ENCODE results near the gene EYA4.

The EYA4 gene

DNA sequence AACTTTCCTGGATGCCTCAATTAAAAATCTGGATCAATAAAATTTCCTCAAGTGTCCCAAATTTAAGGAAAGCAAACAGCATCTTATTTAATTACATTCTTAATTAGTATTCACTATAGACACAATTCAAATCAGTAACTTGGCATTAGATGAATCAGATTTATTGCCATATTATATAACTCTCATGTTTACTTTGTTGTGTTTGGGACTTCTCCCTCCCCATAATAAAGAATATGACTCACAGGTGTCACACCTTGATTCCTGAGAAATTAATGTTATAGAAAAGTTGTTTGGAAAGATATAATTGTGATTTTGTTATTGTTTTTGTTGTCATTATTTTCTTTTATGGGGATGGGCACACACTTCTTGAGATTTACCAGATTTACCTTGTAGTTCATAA lies 18.4 kb downstream of the EYA4 start:
- Histone ChIP-seq H3K4me1 (ENCODE audit: control insufficient read depth, insufficient read depth, low read length, poor library complexity, severe bottlenecking) (no peaks in the 10 kb centered on the region), H3K27ac (ENCODE audit: low read depth, low read length, severe bottlenecking) (no peak overlapping the region), H3K9me3 (ENCODE audit: control insufficient read depth, low read length) (no peaks in the 10 kb centered on the region), H3K4me3 (ENCODE audit: extremely low read depth, insufficient read depth, low read length, poor library complexity, severe bottlenecking) (no peak overlapping the region), H3K36me3 (ENCODE audit: control insufficient read depth, insufficient read depth, low read length) (no peaks in the 10 kb centered on the region)

DNA sequence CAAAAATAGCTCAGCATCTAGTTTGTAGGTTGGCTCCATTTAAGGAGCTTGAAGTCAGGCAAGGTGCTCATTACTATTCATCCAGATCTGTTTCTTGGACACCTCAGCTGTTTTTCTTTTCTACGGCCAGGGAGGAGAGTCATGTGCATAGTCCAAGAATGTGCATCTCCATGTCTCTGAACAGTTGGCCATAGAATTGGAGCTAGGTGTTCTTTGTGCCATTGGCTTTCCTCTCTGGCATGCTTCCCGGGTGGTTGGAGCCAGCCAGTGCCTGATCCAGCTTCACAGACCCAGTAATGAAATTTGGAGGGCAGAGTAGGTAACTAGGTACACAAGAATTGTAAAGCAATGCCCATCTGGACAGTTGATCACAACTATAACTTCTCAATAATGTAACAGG lies 21.6 kb downstream of the EYA4 start:
- Histone ChIP-seq H3K4me1 (ENCODE audit: control insufficient read depth, insufficient read depth, low read length, poor library complexity, severe bottlenecking) (no peaks in the 10 kb centered on the region), H3K9me3 (ENCODE audit: control insufficient read depth, low read length) (no peaks in the 10 kb centered on the region), H3K4me3 (ENCODE audit: extremely low read depth, insufficient read depth, low read length, poor library complexity, severe bottlenecking) (no peak overlapping the region), H3K36me3 (ENCODE audit: control insufficient read depth, insufficient read depth, low read length) (no peaks in the 10 kb centered on the region), H3K27ac (ENCODE audit: low read depth, low read length, severe bottlenecking) (no peak overlapping the region)
- 100% methylated on average over 1 of the region's 2 CpGs for WGBS, 2 experiments (ENCODE audit: insufficient coverage in 2 of 2)

DNA sequence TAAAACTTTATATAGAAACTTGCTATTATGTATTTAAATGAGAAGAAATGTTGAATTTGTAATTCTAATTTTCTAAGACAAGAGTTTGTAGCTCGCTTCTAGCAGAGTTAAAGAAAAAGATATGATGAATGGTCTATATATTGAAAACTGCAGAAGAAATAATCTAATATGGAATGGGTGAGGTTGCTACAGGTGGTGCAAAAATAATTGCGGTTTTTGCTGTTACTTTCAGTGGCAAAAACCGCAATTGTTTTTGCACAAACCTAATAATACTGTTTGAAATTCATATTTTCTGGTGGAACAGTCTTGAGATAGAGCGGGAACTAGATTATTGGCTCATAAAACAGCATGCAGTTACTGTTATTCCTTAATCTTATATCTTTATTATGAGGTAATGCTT lies 23.9 kb downstream of the EYA4 start:
- Histone ChIP-seq H3K4me3 (ENCODE audit: extremely low read depth, insufficient read depth, low read length, poor library complexity, severe bottlenecking) (no peak overlapping the region), H3K36me3 (ENCODE audit: control insufficient read depth, insufficient read depth, low read length) (no peaks in the 10 kb centered on the region), H3K9me3 (ENCODE audit: control insufficient read depth, low read length) (no peaks in the 10 kb centered on the region), H3K4me1 (ENCODE audit: control insufficient read depth, insufficient read depth, low read length, poor library complexity, severe bottlenecking) (no peaks in the 10 kb centered on the region), H3K27ac (ENCODE audit: low read depth, low read length, severe bottlenecking) (no peak overlapping the region)
- 70 to 100% methylated on average over 1 of the region's 4 CpGs for WGBS, 2 experiments (ENCODE audit: insufficient coverage in 2 of 2)

DNA sequence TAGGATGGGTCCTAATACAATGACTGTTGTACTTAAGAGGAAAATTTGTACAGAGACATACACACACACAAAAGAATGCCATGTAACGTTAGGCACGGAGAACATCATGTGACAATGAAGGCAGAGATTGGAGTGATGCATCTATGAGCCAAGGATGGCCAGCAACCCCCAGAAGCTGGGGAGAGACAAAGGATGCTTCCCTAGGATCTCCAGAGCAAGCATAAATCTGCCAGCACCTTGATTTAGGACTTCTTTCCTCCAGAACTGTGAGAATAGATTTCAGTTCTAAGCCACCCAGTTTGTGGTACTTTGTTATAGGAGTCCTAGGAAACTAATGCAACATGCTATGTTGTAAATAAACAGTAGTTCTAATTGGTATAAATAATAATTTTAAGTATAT lies 25.0 kb downstream of the EYA4 start:
- H3K4me1 ChIP-seq (ENCODE audit: control insufficient read depth, insufficient read depth, low read length, poor library complexity, severe bottlenecking) = no peaks in the 10 kb centered on the region
- 80 to 83% methylated on average over 1 to 2 of the region's 2 CpGs for WGBS, 2 experiments (ENCODE audit: insufficient coverage in 2 of 2)
- no peaks in the 10 kb centered on the region for H3K36me3 ChIP-seq (ENCODE audit: control insufficient read depth, insufficient read depth, low read length)
- no peak overlapping the region for H3K4me3 ChIP-seq (ENCODE audit: extremely low read depth, insufficient read depth, low read length, poor library complexity, severe bottlenecking)
- no peak overlapping the region for H3K27ac ChIP-seq (ENCODE audit: low read depth, low read length, severe bottlenecking)
- H3K9me3 ChIP-seq (ENCODE audit: control insufficient read depth, low read length) = no peaks in the 10 kb centered on the region

DNA sequence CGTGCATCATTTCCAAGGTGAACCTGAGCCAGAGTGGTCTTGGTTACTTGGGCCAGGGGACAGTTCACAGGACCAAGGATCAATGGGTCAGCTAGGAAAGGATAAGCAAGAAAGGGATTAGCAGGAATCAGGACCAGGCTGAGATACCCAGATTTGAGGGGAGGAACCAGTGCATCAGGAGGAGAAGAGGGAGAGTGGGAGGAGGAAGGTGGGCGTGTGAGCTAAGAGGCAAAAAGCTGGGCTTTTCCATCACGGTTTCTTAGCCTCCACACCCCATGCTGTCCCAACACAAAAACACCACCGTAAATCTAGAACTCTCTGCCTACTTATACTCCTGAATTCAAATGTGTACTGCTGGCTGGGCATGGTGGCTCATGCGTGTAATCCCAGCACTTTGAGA lies 27.5 kb downstream of the EYA4 start:
- Histone ChIP-seq H3K4me1 (ENCODE audit: control insufficient read depth, insufficient read depth, low read length, poor library complexity, severe bottlenecking) (no peaks in the 10 kb centered on the region), H3K27ac (ENCODE audit: low read depth, low read length, severe bottlenecking) (no peak overlapping the region), H3K9me3 (ENCODE audit: control insufficient read depth, low read length) (no peaks in the 10 kb centered on the region), H3K36me3 (ENCODE audit: control insufficient read depth, insufficient read depth, low read length) (no peaks in the 10 kb centered on the region), H3K4me3 (ENCODE audit: extremely low read depth, insufficient read depth, low read length, poor library complexity, severe bottlenecking) (no peak overlapping the region)
- WGBS, 2 experiments (ENCODE audit: insufficient coverage in 2 of 2) = 82 to 85% methylated on average over 4 of the region's 5 CpGs

DNA sequence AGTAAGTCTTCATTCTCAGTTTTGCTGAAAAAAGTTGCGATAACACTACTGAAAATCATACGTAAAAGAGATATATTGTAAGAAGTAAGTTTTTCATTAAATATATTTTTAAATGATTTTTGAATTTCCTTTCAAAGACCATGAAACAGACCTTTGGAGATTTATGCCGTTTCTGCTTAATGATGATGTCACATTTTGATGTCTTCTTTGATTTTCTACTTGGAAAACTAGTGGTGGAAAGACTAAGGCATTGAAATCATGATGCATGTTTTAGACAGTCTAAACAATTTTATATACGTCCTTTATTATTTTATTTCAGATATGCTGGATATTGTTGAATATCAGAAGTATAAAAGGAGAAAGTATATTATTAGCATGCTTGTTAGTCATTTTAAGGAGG lies 33.7 kb downstream of the EYA4 start:
- Histone ChIP-seq H3K36me3 (ENCODE audit: control insufficient read depth, insufficient read depth, low read length) (no peaks in the 10 kb centered on the region), H3K27ac (ENCODE audit: low read depth, low read length, severe bottlenecking) (no peak overlapping the region), H3K4me3 (ENCODE audit: extremely low read depth, insufficient read depth, low read length, poor library complexity, severe bottlenecking) (no peak overlapping the region), H3K4me1 (ENCODE audit: control insufficient read depth, insufficient read depth, low read length, poor library complexity, severe bottlenecking) (no peaks in the 10 kb centered on the region), H3K9me3 (ENCODE audit: control insufficient read depth, low read length) (no peaks in the 10 kb centered on the region)
- no CpG with 5 or more reads among the region's 4 CpGs for WGBS, 2 experiments (ENCODE audit: insufficient coverage in 2 of 2)

DNA sequence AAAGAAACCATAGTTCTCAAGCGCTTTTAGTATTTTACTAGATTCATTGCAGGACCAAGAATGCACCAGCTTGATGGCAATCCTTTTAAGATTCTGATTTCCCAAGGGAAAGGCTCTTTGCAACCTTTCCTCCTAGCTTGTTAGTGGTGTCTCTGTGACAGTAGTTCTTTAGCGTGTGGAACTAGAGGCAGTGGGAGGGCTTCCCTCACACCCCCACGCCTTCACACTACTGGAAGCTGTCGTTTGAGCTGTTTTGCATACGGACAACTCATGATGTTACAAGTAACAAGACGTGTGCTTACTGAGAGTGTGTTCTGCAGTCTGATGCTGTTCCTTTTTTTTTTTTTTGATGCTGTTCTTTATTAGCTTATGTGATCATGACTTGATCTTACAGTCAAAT lies 34.1 kb downstream of the EYA4 start:
- Histone ChIP-seq H3K9me3 (ENCODE audit: control insufficient read depth, low read length) (no peaks in the 10 kb centered on the region), H3K4me3 (ENCODE audit: extremely low read depth, insufficient read depth, low read length, poor library complexity, severe bottlenecking) (no peak overlapping the region), H3K4me1 (ENCODE audit: control insufficient read depth, insufficient read depth, low read length, poor library complexity, severe bottlenecking) (no peaks in the 10 kb centered on the region), H3K36me3 (ENCODE audit: control insufficient read depth, insufficient read depth, low read length) (no peaks in the 10 kb centered on the region), H3K27ac (ENCODE audit: low read depth, low read length, severe bottlenecking) (no peak overlapping the region)
- 100% methylated on average over 1 of the region's 6 CpGs for WGBS, 2 experiments (ENCODE audit: insufficient coverage in 2 of 2)

DNA sequence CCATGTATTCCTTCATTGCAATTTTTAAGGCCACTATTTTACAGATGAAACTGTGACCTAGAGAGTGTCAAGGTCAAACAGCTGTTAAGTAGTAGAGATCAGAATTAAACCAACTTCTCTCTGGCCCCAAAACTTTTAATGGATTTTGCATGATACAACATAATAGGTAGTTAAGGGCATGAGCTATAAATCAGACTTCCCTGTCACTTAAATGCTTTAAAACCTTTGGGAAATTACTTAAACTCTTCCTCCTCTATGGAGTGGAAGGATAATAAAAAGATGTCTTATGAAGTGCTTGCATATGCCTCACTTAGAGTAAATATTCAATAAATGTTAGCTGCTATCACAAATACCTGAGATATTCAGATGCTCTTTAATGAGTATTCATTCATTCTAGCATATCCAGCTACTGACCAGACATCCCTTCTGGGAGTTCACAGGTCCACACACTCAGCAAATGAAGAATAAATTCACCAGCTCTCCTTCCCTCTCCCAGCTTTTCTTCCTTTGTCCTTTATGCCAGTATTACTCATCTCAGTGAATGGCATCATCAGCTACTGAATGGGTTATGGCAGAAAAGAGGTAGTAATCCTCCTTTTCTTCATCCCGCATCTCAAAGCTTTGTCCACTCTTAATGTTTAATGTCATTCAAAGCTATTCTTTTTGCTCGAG lies 36.2 kb downstream of the EYA4 start:
- WGBS, 2 experiments (ENCODE audit: insufficient coverage in 2 of 2) = no CpG with 5 or more reads among the region's 2 CpGs
- Histone ChIP-seq H3K4me1 (ENCODE audit: control insufficient read depth, insufficient read depth, low read length, poor library complexity, severe bottlenecking) (no peaks in the 10 kb centered on the region), H3K36me3 (ENCODE audit: control insufficient read depth, insufficient read depth, low read length) (no peaks in the 10 kb centered on the region), H3K27ac (ENCODE audit: low read depth, low read length, severe bottlenecking) (no peak overlapping the region), H3K4me3 (ENCODE audit: extremely low read depth, insufficient read depth, low read length, poor library complexity, severe bottlenecking) (no peak overlapping the region), H3K9me3 (ENCODE audit: control insufficient read depth, low read length) (no peaks in the 10 kb centered on the region)

DNA sequence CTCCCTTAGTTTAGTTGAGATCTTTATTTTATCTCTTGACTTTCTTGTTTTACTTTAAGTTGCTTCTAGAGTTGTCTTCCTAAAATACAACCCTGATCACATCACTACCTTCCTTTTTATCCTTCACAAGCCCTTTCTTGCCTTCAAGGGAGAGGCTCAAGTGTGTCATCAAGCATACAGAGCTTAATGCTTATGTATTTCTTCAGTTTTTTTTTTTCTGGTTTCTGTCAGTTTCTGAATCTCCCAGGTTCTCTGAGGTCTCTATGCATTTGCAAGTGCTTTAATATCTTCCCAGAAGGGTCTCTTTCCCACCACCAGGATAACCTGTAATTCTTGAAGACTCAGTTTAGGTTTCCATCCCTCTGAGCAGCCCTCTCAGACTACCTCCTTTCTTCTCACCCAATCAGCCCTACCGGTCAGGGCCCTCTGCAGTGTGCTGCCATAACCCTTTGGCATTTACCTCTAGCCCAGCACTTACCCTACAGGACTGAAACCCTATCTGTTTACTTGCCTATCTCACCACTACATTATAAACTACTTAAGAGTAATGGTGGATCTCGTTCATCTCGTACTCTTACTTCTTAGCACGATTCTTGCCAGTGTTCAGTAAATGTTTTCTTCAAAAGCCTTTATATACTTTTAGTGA lies 36.9 kb downstream of the EYA4 start:
- 60 to 75% methylated on average over 1 of the region's 4 CpGs for WGBS, 2 experiments (ENCODE audit: insufficient coverage in 2 of 2)
- H3K4me1 ChIP-seq (ENCODE audit: control insufficient read depth, insufficient read depth, low read length, poor library complexity, severe bottlenecking) = no peaks in the 10 kb centered on the region
- H3K9me3 ChIP-seq (ENCODE audit: control insufficient read depth, low read length) = no peaks in the 10 kb centered on the region
- H3K4me3 ChIP-seq (ENCODE audit: extremely low read depth, insufficient read depth, low read length, poor library complexity, severe bottlenecking) = no peak overlapping the region
- no peak overlapping the region for H3K27ac ChIP-seq (ENCODE audit: low read depth, low read length, severe bottlenecking)
- no peaks in the 10 kb centered on the region for H3K36me3 ChIP-seq (ENCODE audit: control insufficient read depth, insufficient read depth, low read length)

DNA sequence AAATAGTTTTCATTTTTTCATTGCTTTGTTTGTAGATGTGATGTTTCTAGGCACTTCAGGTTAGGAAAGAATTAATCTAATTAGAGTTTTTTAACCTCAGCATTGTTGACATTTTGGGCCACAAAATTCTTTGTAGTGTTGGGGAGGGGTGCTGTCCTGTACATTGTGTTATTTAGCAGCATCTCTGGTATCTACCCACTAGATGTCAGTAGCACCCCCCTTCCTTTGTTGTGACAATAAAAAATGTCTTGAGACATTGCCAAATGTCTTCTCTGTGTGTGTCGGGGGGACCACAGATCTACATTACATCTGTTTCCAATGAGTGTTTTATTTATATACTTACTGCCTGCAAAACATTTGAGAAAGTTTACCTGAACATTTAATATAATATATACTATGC lies 45.6 kb downstream of the EYA4 start:
- no peak overlapping the region for H3K4me3 ChIP-seq (ENCODE audit: extremely low read depth, insufficient read depth, low read length, poor library complexity, severe bottlenecking)
- WGBS, 2 experiments (ENCODE audit: insufficient coverage in 2 of 2) = no CpG with 5 or more reads among the region's 1 CpG
- H3K27ac ChIP-seq (ENCODE audit: low read depth, low read length, severe bottlenecking) = no peak overlapping the region
- no peaks in the 10 kb centered on the region for H3K4me1 ChIP-seq (ENCODE audit: control insufficient read depth, insufficient read depth, low read length, poor library complexity, severe bottlenecking)
- H3K36me3 ChIP-seq (ENCODE audit: control insufficient read depth, insufficient read depth, low read length) = no peaks in the 10 kb centered on the region
- H3K9me3 ChIP-seq (ENCODE audit: control insufficient read depth, low read length) = no peaks in the 10 kb centered on the region

DNA sequence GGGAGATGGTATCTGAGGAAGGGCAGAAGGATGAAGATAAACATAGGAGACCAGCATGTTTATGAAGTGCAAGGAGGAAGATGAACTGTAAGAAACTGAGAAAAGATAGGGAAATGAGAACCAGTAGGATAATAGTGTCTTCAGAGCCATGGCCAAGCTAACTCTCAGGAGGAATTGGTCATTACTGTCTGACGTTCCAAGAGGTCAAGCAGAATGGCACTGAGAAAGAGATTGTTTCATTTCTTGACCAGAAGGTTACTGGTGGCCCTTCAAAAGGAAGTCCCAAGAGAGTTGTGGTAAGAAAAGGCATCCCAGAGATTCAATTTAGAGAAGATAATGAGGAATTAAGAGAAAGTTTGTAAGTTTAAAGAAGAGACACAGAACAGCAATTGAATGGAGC lies 47.5 kb downstream of the EYA4 start:
- WGBS, 2 experiments (ENCODE audit: insufficient coverage in 2 of 2) = 71 to 100% methylated on average over 1 of the region's 1 CpG
- no peaks in the 10 kb centered on the region for H3K4me1 ChIP-seq (ENCODE audit: control insufficient read depth, insufficient read depth, low read length, poor library complexity, severe bottlenecking)
- H3K36me3 ChIP-seq (ENCODE audit: control insufficient read depth, insufficient read depth, low read length) = no peaks in the 10 kb centered on the region
- H3K9me3 ChIP-seq (ENCODE audit: control insufficient read depth, low read length) = no peaks in the 10 kb centered on the region
- H3K4me3 ChIP-seq (ENCODE audit: extremely low read depth, insufficient read depth, low read length, poor library complexity, severe bottlenecking) = no peak overlapping the region
- H3K27ac ChIP-seq (ENCODE audit: low read depth, low read length, severe bottlenecking) = no peak overlapping the region
